Dendritic cell treated with granulocyte-macrophage colony-stimulating factor and Interleukin-4, amounts not matched to agents 40 ng/mL and 50 ng/mL, for 4 days (primary cell): ENCODE data around the gene CEP78.

Experiments used
- H3K27ac Mint-ChIP-seq: one replicate; pipeline ENCODE4 v1.8.0; 2022; ENCODE audit warnings: mild to moderate bottlenecking, mixed read lengths
- H3K27me3 Mint-ChIP-seq: one replicate; pipeline ENCODE4 v1.8.0; 2022; ENCODE audit warnings: mild to moderate bottlenecking, mixed read lengths
- H3K36me3 Mint-ChIP-seq: one replicate; pipeline ENCODE4 v1.8.0; 2022; ENCODE audit warnings: low read depth, mixed read lengths
- H3K4me1 Mint-ChIP-seq: one replicate; pipeline ENCODE4 v1.8.0; 2022; ENCODE audit warnings: low read depth, mixed read lengths
- H3K4me3 Mint-ChIP-seq: one replicate; pipeline ENCODE4 v1.8.0; 2022; ENCODE audit warnings: mild to moderate bottlenecking, moderate library complexity, mixed read lengths
- H3K9me3 Mint-ChIP-seq: one replicate; pipeline ENCODE4 v1.8.0; 2022; ENCODE audit warnings: mixed read lengths
- intact Hi-C: fragments of 100-400 bp; cut with micrococcal nuclease; formaldehyde crosslinking; loops from one replicate; pipeline ENCODE4 v1.15.0; 2022

CEP78 gene

DNA sequence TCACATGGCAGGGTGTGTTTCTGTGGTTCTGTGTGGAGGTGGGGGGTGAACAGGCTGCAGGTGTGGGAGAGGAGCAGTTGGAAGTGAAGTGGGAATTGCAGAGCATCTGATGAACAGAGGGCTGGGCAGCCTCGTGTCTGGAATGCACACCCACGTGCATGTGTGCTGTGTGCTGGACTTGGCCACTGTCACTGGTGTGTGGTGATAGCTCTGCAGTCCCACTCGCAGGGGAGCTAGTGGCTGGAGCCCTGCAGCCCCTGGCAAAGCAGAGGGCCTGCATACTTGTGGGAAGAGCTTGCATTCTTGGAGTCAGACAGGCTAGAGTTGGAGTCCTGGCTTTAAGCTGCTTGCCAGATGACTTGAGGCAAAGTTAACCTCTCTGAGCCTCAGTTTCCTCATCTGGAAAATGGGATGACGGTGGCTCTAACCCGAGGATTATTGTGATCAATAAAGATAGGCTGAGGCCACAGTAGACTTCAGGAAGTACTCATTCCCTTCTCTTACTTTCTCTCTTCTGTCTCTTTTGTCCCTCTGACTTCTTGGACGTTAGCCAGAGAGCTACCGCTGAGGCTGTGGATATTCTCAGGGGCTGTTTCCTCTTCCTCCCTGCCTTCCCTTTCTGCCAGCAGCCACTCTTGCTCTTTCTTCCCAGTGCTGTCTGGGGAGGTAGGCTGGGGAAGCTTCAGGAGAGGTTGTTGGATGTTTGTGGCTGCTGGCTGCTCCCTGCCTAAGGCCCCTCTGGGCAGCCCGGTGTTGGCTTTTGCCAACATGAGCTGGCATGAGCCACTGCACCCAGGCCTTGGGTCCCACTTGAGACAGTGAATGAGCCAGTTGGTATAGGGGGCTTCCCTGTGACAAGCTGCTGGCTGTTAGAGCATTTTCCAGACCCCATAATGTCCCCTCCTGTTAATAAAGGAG lies 79.3 kb downstream of the CEP78 start:
- Mint-ChIP-seq H3K9me3 (no peaks in the 10 kb centered on the region), H3K27ac (no peak overlapping the region), H3K4me1 (peaks cover 7% of the 10 kb centered on the region), H3K27me3 (no peaks in the 10 kb centered on the region), H3K36me3 (no peaks in the 10 kb centered on the region), H3K4me3 (no peak overlapping the region)
- intact Hi-C loops = no loop called here

- no peaks in the 10 kb centered on the region for H3K27me3 Mint-ChIP-seq
- no peaks in the 10 kb centered on the region for H3K9me3 Mint-ChIP-seq
- H3K27ac Mint-ChIP-seq = no peak overlapping the region
- no peak overlapping the region for H3K4me3 Mint-ChIP-seq
- H3K4me1 Mint-ChIP-seq = peaks cover 5% of the 10 kb centered on the region
- intact Hi-C loops = no loop called here
- no peaks in the 10 kb centered on the region for H3K36me3 Mint-ChIP-seq
These were observed 80.5 kb downstream of the CEP78 start for GRCh38 chr9:78316166-78316892.

GRCh38 chr9:78319197-78320029 lies 83.5 kb downstream of the CEP78 start:
- intact Hi-C loops = no loop called here
- Mint-ChIP-seq H3K9me3 (no peaks in the 10 kb centered on the region), H3K27me3 (no peaks in the 10 kb centered on the region), H3K27ac (no peak overlapping the region), H3K4me3 (no peak overlapping the region), H3K4me1 (peaks cover 5% of the 10 kb centered on the region), H3K36me3 (no peaks in the 10 kb centered on the region)

- no peaks in the 10 kb centered on the region for H3K36me3 Mint-ChIP-seq
- H3K9me3 Mint-ChIP-seq = no peaks in the 10 kb centered on the region
- no peaks in the 10 kb centered on the region for H3K27me3 Mint-ChIP-seq
- H3K27ac Mint-ChIP-seq = no peak overlapping the region
- H3K4me1 Mint-ChIP-seq = peaks cover 5% of the 10 kb centered on the region
- intact Hi-C loops = no loop called here
- H3K4me3 Mint-ChIP-seq = no peak overlapping the region
These were observed 84.3 kb downstream of the CEP78 start for GRCh38 chr9:78320030-78320693.

DNA sequence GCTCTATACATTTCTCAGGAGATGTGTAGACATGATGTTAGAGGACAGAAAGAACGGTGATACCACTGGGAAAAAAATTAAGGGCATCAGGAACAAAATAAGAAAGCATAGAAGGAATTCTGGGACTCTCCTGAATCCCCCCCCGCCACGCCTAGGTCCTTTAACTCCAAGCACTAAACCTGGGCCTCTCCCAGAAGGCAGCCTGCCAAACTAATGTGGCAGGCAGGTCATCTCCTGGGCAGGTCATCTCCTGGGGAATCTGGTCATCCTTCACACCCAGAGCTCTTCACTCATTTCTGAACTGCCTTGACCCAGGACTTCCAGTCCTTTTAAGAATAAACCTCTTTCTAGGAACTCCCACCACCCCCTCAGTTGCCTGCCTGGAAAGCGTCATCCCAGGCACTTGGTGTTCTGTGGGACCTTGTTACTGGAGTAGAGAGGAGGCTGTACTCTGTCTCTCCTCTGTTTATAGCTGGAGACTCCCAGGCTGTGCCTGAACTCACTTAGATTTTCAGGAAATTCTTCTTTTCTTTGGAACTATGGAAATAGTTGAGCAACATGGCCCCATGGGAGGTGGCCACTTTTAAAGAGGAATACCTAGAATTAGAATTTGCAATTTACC lies 85.1 kb downstream of the CEP78 start:
- no peak overlapping the region for H3K4me3 Mint-ChIP-seq
- intact Hi-C loops = no loop called here
- no peaks in the 10 kb centered on the region for H3K9me3 Mint-ChIP-seq
- no peak overlapping the region for H3K27ac Mint-ChIP-seq
- H3K27me3 Mint-ChIP-seq = no peaks in the 10 kb centered on the region
- H3K36me3 Mint-ChIP-seq = no peaks in the 10 kb centered on the region
- H3K4me1 Mint-ChIP-seq = peaks cover 9% of the 10 kb centered on the region

- peaks cover 9% of the 10 kb centered on the region for H3K4me1 Mint-ChIP-seq
- intact Hi-C loops = no loop called here
- H3K36me3 Mint-ChIP-seq = no peaks in the 10 kb centered on the region
- no peaks in the 10 kb centered on the region for H3K9me3 Mint-ChIP-seq
- H3K27ac Mint-ChIP-seq = no peak overlapping the region
- H3K27me3 Mint-ChIP-seq = no peaks in the 10 kb centered on the region
- H3K4me3 Mint-ChIP-seq = no peak overlapping the region
These were observed 85.6 kb downstream of the CEP78 start for GRCh38 chr9:78321505-78321904.

- Mint-ChIP-seq H3K4me1 (peaks cover 9% of the 10 kb centered on the region), H3K36me3 (no peaks in the 10 kb centered on the region), H3K27ac (no peak overlapping the region)
These were observed 88.3 kb downstream of the CEP78 start for GRCh38 chr9:78324068-78324650.

DNA sequence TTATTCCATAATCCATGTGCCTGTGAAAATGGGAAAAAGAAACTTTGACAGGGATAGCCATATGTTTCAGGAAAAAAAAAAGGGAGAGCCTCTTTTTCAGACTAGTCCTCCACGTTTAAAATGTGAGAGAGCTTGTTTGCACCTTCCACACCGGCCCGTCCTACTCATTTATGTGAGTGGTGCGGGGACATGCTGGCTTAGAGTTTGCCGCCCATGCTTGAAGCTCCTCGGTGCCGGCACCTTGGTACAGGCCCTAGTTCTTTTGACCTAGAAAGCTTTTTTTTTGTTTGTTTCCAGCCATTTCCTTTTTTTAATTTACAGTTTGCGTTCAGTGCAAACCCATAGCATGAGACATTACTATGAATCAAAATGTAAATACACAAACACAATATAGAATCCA lies 88.8 kb downstream of the CEP78 start:
- Mint-ChIP-seq H3K36me3 (no peaks in the 10 kb centered on the region), H3K4me1 (peaks cover 9% of the 10 kb centered on the region), H3K4me3 (no peak overlapping the region), H3K9me3 (no peaks in the 10 kb centered on the region), H3K27me3 (no peaks in the 10 kb centered on the region), H3K27ac (no peak overlapping the region)
- intact Hi-C loops = loop anchor here (5.0 kb wide), 1 partner anchor 48 kb away; no protein-coding TSS in a partner anchor

More at GRCh38 chr9:78324068-78324650, 88.3 kb downstream of the CEP78 start:
- Mint-ChIP-seq H3K4me3 (no peak overlapping the region), H3K9me3 (no peaks in the 10 kb centered on the region), H3K27me3 (no peaks in the 10 kb centered on the region)
- intact Hi-C loops = no loop called here

GRCh38 chr9:78325343-78325742 lies 89.5 kb downstream of the CEP78 start:
- H3K4me1 Mint-ChIP-seq = peaks cover 9% of the 10 kb centered on the region
- no peaks in the 10 kb centered on the region for H3K9me3 Mint-ChIP-seq
- H3K27me3 Mint-ChIP-seq = no peaks in the 10 kb centered on the region
- intact Hi-C loops = loop anchor here (5.0 kb wide), 1 partner anchor 47 kb away; no protein-coding TSS in a partner anchor
- no peak overlapping the region for H3K27ac Mint-ChIP-seq
- no peak overlapping the region for H3K4me3 Mint-ChIP-seq
- H3K36me3 Mint-ChIP-seq = no peaks in the 10 kb centered on the region

DNA sequence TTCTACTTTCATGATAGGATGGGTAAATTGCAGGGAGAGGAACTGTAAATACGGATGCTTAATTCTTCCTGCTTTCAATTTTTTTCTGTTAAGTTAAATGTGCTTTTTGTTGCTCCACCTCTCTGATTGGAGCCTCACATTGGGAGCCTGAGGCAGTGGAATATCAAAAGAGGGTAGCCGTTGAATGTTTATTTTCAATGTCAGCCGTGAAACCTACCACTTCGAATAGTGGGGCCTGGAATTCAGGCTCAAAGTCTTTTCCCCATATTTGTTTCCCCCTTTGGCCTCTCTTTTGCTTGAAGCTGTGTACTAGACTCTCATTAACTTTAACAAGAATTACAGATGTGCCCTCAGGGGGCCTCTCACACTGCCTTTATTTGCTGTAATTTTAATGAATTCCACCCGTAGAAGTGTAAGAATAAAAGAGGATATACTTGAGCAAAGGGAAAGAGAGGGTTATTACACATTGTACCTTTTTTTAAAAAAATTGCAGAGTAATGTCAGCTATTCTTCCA lies 90.0 kb downstream of the CEP78 start:
- peaks cover 9% of the 10 kb centered on the region for H3K4me1 Mint-ChIP-seq
- no peaks in the 10 kb centered on the region for H3K27me3 Mint-ChIP-seq
- H3K4me3 Mint-ChIP-seq = no peak overlapping the region
- no peaks in the 10 kb centered on the region for H3K9me3 Mint-ChIP-seq
- H3K27ac Mint-ChIP-seq = no peak overlapping the region
- no peaks in the 10 kb centered on the region for H3K36me3 Mint-ChIP-seq
- intact Hi-C loops = loop anchor here (5.0 kb wide), 1 partner anchor 46 kb away; no protein-coding TSS in a partner anchor

DNA sequence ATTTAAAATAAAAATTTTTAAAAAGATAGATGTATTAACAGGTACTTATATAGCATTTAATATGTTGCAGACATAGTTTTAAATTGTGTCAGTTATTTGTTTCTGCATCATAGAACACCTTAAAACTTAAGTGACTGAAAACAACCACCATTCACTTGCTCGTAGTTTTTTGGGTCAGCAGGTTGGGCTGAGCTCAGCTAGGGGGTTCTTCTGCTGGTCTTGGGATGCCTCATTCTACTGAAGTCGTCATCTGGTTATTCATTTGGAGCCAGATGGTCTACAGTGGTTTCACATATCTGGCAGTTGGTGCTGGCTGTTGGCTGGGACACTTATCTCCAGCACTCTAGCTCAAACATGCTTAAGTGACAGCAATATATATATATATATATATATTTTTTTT lies 90.7 kb downstream of the CEP78 start:
- Mint-ChIP-seq H3K9me3 (no peaks in the 10 kb centered on the region), H3K36me3 (no peaks in the 10 kb centered on the region), H3K27me3 (no peaks in the 10 kb centered on the region), H3K27ac (no peak overlapping the region), H3K4me1 (peaks cover 9% of the 10 kb centered on the region), H3K4me3 (no peak overlapping the region)
- intact Hi-C loops = loop anchor here (5.0 kb wide), 1 partner anchor 46 kb away; no protein-coding TSS in a partner anchor
